Measurements from ENCODE around the gene SOHLH1. TPM values are rescaled to one million over a fixed set of nuclear protein-coding genes. Genes with fewer than 3 reads are reported as not detected.

SOHLH1 gene
- total and polyA plus RNA-seq, 2 of the 4 experiments (the other 2 are of a cell fraction), result not detected

GRCh38 chr9:135748676-135749075 lies 49.4 kb upstream of the SOHLH1 start:
- H2BK120ac ChIP-seq (ENCODE audit: low read depth, low read length), result no peak overlapping the region
- H2AK5ac ChIP-seq (ENCODE audit: low read depth, low read length), result no peak overlapping the region
- 46% methylated on average over 8 of the region's 16 CpGs; no CpG with 5 or more reads in 1 of the 2 experiments for WGBS, 2 experiments (ENCODE audit: extremely low coverage in 2 of 2, insufficient read length in 1 of 2)
- no peak overlapping the region for H3K4me2 ChIP-seq (ENCODE audit: low read depth, low read length)
- no peak overlapping the region for H3K18ac ChIP-seq (ENCODE audit: low read depth, low read length)
- no peak overlapping the region for H3K23ac ChIP-seq (ENCODE audit: low read depth, low read length)
- POLR2A ChIA-PET (ENCODE audit: unreplicated experiment), result no interaction called here
- H3K27me3 ChIP-seq (ENCODE audit: control insufficient read depth, insufficient read depth, low read length), result no peaks in the 10 kb centered on the region; the same call in 1 of the 2 replicates
- H3K9me1 ChIP-seq (ENCODE audit: insufficient read depth, low read length), result no peaks in the 10 kb centered on the region
- no peaks in the 10 kb centered on the region for H3K36me3 ChIP-seq (ENCODE audit: control insufficient read depth, insufficient read depth, low read length)
- CTCF ChIA-PET, result no interaction called here
- no peak overlapping the region for H3K9ac ChIP-seq (ENCODE audit: low read depth, low read length)
- H4K91ac ChIP-seq (ENCODE audit: insufficient read depth, low read depth, low read length), result no peak overlapping the region
- dilution Hi-C loops (cut with HindIII; ENCODE audit: low sequenced_read_pairs, unreplicated experiment) (no loop called here), in situ Hi-C loops (cut with MboI; ENCODE audit: low sequenced_read_pairs) (no loop called here), intact Hi-C loops (cut with micrococcal nuclease) (no loop called here)
- no peak overlapping the region for H2AK9ac ChIP-seq (replicated peaks; ENCODE audit: low read depth, low read length, poor library complexity)
- H3K9me3 ChIP-seq (ENCODE audit: control insufficient read depth, insufficient read depth, low read length), result no peaks in the 10 kb centered on the region
- no peak overlapping the region for H4K8ac ChIP-seq (ENCODE audit: low read depth in 2 of 2, low read length in 2 of 2)
- H4K20me1 ChIP-seq (ENCODE audit: insufficient read depth, low read length), result no peaks in the 10 kb centered on the region
- H2BK20ac ChIP-seq (ENCODE audit: low read depth, low read length), result no peak overlapping the region
- BruUV-seq (replicated peaks), result no TSS peak
- H2BK15ac ChIP-seq (ENCODE audit: low read depth, low read length), result no peak overlapping the region
- H3K56ac ChIP-seq (ENCODE audit: extremely low read depth, insufficient read depth, low read length), result no peak overlapping the region
- no peak for ATAC-seq (ENCODE audit: low read depth)
- no peak overlapping the region for H3K14ac ChIP-seq (replicated peaks; ENCODE audit: low read depth, low read length)
- H2BK5ac ChIP-seq (ENCODE audit: low read depth, low read length, poor library complexity, severe bottlenecking), result no peak overlapping the region
- TF ChIP-seq CTCF (conservative IDR thresholded peaks at IDR 0.05; ENCODE audit: low read depth, low read length) (no peak), POLR2A (IDR thresholded peaks at IDR 0.05; ENCODE audit: low read depth, low read length) (no peak), FOS (IDR thresholded peaks at IDR 0.05; ENCODE audit: low read depth, low read length) (no peak), RAD21 (IDR thresholded peaks at IDR 0.05; ENCODE audit: low read length) (no peak)
- H3K4me3 ChIP-seq (ENCODE audit: insufficient read depth, low read depth, low read length), result no peak overlapping the region
- DNase-seq, result no peak
- no peak overlapping the region for H3K4ac ChIP-seq (ENCODE audit: low read depth, low read length)
- H3K27ac ChIP-seq (ENCODE audit: insufficient read depth, low read length), result no peak overlapping the region
- H2AFZ ChIP-seq (replicated peaks; ENCODE audit: low read length, poor library complexity), result no peak overlapping the region
- no peak overlapping the region for H4K5ac ChIP-seq (ENCODE audit: low read depth, low read length)
- H3K79me1 ChIP-seq (ENCODE audit: low read depth in 1 of 2, low read length in 2 of 2), result no peaks in the 10 kb centered on the region
- H3K4me1 ChIP-seq (ENCODE audit: control insufficient read depth, insufficient read depth, low read length), result no peaks in the 10 kb centered on the region
